WTC11 (cell line): ENCODE results near the gene MYL6B. TPM values are rescaled to one million over a fixed set of nuclear protein-coding genes. Genes with fewer than 3 reads are reported as not detected.

ENCODE experiments used
- ATAC-seq: fragments of 200-7000 bp; cut with Tn5 transposase; 2 replicates; pipeline ENCODE4 v1.10.0; 2021; ENCODE audit warnings: mild to moderate bottlenecking, moderate library complexity
- CTCF ChIA-PET: fragments of 300-600 bp; sonication (Branson Sonifier 250); formaldehyde crosslinking; loops from one replicate; lab custom pipeline; 2021; ENCODE audit warnings: antibody characterized with exemption; lab: Charles Lee
- POLR2A ChIA-PET: fragments of 350-600 bp; sonication (Branson Sonifier 250); formaldehyde crosslinking; loops from one replicate; lab custom pipeline; 2021; ENCODE audit warnings: antibody characterized with exemption; lab: Charles Lee
- DNase-seq: peaks from one replicate; pipeline ENCODE4 v3.0.0; 2021; ENCODE audit warnings: low spot score
- H3K27ac Mint-ChIP-seq: 2 replicates; pipeline ENCODE4 v1.8.0; 2021; ENCODE audit warnings: mixed read lengths
- H3K27me3 Mint-ChIP-seq: 2 replicates; pipeline ENCODE4 v1.8.0; 2021; ENCODE audit warnings: low read depth, mild to moderate bottlenecking, moderate library complexity, mixed read lengths
- H3K36me3 Mint-ChIP-seq: 2 replicates; pipeline ENCODE4 v1.8.0; 2021; ENCODE audit warnings: mixed read lengths
- H3K4me1 Mint-ChIP-seq: 2 replicates; pipeline ENCODE4 v1.8.0; 2022; ENCODE audit warnings: mixed read lengths
- H3K4me3 Mint-ChIP-seq: 2 replicates; pipeline ENCODE4 v1.8.0; 2021; ENCODE audit warnings: mild to moderate bottlenecking, moderate library complexity, mixed read lengths
- H3K9me3 Mint-ChIP-seq: 2 replicates; pipeline ENCODE4 v1.8.0; 2021; ENCODE audit warnings: mixed read lengths
- FOXK1 ChIP-seq: sonication (generic); formaldehyde crosslinking; IDR thresholded peaks from 2 replicates; pipeline ENCODE4 v1.8.0; 2022; ENCODE audit warnings: mild to moderate bottlenecking, moderate library complexity, missing genetic modification reagents
- GRHL2 ChIP-seq: fragments of 250-450 bp; sonication (Bioruptor Pico); IDR thresholded peaks from 2 replicates; pipeline ENCODE4 v1.8.0; 2022; ENCODE audit warnings: mild to moderate bottlenecking, moderate library complexity; ENCODE audit not compliant: insufficient replicate concordance, severe bottlenecking
- GTF2I ChIP-seq: fragments of 250-450 bp; sonication (Bioruptor Pico); conservative IDR thresholded peaks from 2 replicates; pipeline ENCODE4 v1.4.0; 2021; ENCODE audit warnings: mild to moderate bottlenecking
- MXD4 ChIP-seq: fragments of 250-450 bp; sonication (Bioruptor Pico); IDR thresholded peaks from 2 replicates; pipeline ENCODE4 v1.8.0; 2021; ENCODE audit warnings: mild to moderate bottlenecking, moderate library complexity, borderline replicate concordance
- NFATC4 ChIP-seq: fragments of 250-450 bp; sonication (Bioruptor Pico); IDR thresholded peaks from 2 replicates; pipeline ENCODE4 v1.9.0; 2021; ENCODE audit warnings: mild to moderate bottlenecking
- NFYB ChIP-seq: sonication (generic); formaldehyde crosslinking; conservative IDR thresholded peaks from 2 replicates; pipeline ENCODE4 v1.8.0; 2022; ENCODE audit warnings: low read depth, missing genetic modification reagents
- TEAD1 ChIP-seq: sonication (generic); formaldehyde crosslinking; IDR thresholded peaks from 2 replicates; pipeline ENCODE4 v1.8.0; 2022; ENCODE audit warnings: mild to moderate bottlenecking, missing genetic modification reagents
- TEAD4 ChIP-seq: sonication (generic); formaldehyde crosslinking; IDR thresholded peaks from 2 replicates; pipeline ENCODE4 v1.8.0; 2022; ENCODE audit warnings: mild to moderate bottlenecking, missing genetic modification reagents
- ZBTB21 ChIP-seq: sonication (generic); formaldehyde crosslinking; IDR thresholded peaks from 2 replicates; pipeline ENCODE4 v1.8.1; 2023; ENCODE audit warnings: mild to moderate bottlenecking, missing genetic modification reagents, borderline replicate concordance
- ZNF219 ChIP-seq: sonication (generic); formaldehyde crosslinking; IDR thresholded peaks from 2 replicates; pipeline ENCODE4 v1.8.0; 2023; ENCODE audit warnings: missing genetic modification reagents, mild to moderate bottlenecking, borderline replicate concordance
- ZNF263 ChIP-seq: sonication (generic); formaldehyde crosslinking; IDR thresholded peaks from 2 replicates; pipeline ENCODE4 v1.8.1; 2022; ENCODE audit warnings: low read depth, mild to moderate bottlenecking, moderate library complexity, missing genetic modification reagents
- ZNF317 ChIP-seq: sonication (generic); formaldehyde crosslinking; IDR thresholded peaks from 2 replicates; pipeline ENCODE4 v1.8.1; 2023; ENCODE audit warnings: low read depth, mild to moderate bottlenecking, moderate library complexity, missing genetic modification reagents, borderline replicate concordance
- ZNF396 ChIP-seq: fragments of 250-450 bp; sonication (Bioruptor Pico); IDR thresholded peaks from 2 replicates; pipeline ENCODE4 v1.8.0; 2021; ENCODE audit warnings: mild to moderate bottlenecking, moderate library complexity, borderline replicate concordance
- total RNA-seq: library from RNA; stranded (reverse); gene quantifications from 3 replicates; pipeline ENCODE4 v1.2.3, GENCODE V29; 2021
- TF ChIP-seq, protein P1 (sequence below): sonication (generic); formaldehyde crosslinking; IDR thresholded peaks from 2 replicates; pipeline ENCODE4 v1.8.1; 2022; ENCODE audit warnings: low read depth, mild to moderate bottlenecking, moderate library complexity, missing genetic modification reagents, borderline replicate concordance
- TF ChIP-seq, protein P2 (sequence below): sonication (generic); formaldehyde crosslinking; IDR thresholded peaks from 2 replicates; pipeline ENCODE4 v1.8.0; 2022; ENCODE audit warnings: mild to moderate bottlenecking, missing genetic modification reagents
- TF ChIP-seq, protein P3 (sequence below): sonication (generic); formaldehyde crosslinking; IDR thresholded peaks from 2 replicates; pipeline ENCODE4 v1.8.1; 2022; ENCODE audit warnings: low read depth, missing genetic modification reagents, borderline replicate concordance
- TF ChIP-seq, protein P4 (sequence below): sonication (generic); formaldehyde crosslinking; IDR thresholded peaks from 2 replicates; pipeline ENCODE4 v1.8.0; 2023; ENCODE audit warnings: mild to moderate bottlenecking, missing genetic modification reagents
- TF ChIP-seq, protein P5 (sequence below): sonication (generic); formaldehyde crosslinking; IDR thresholded peaks from 2 replicates; pipeline ENCODE4 v1.8.1; 2023; ENCODE audit warnings: mild to moderate bottlenecking, missing genetic modification reagents
- TF ChIP-seq, protein P6 (sequence below): sonication (generic); formaldehyde crosslinking; IDR thresholded peaks from 2 replicates; pipeline ENCODE4 v1.8.0; 2022; ENCODE audit warnings: missing genetic modification reagents
- TF ChIP-seq, protein P7 (sequence below): fragments of 250-450 bp; sonication (Bioruptor Pico); IDR thresholded peaks from 2 replicates; pipeline ENCODE4 v1.9.0; 2021; ENCODE audit warnings: moderate library complexity, mild to moderate bottlenecking, inconsistent platforms, borderline replicate concordance

MYL6B gene
- total RNA-seq, 1 experiment from 2014 or later: 173 TPM

DNA sequence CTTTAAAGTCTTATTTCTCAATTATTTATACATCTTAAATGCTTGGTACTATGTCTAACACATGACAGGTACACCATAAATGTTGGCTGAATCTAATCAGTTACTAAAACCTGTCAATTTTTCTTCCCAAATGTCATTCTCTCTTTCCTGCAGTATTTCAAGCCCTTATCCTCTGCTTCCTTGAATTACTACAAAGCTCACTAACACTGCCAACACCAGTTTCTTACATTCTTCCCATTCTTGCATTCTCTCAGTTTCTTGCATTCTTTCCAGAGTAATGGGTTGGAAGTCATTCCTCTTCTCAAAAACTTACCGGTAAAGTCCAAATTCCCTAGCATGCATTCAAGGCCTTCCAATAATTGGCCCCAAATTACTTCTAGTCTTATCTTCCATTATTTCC lies 46.4 kb downstream of the MYL6B start:
- H3K4me1 Mint-ChIP-seq: peaks cover 20% of the 10 kb centered on the region
- ATAC-seq (peak; percentile 58), DNase-seq (no peak)
- H3K36me3 Mint-ChIP-seq: peaks cover 2% of the 10 kb centered on the region; the same call in 1 of the 2 replicates
- ChIA-PET POLR2A (interaction anchor here (1.0 to 2.4 kb wide), 2 partner anchors 10 to 23 kb away, joined by 4 to 10 read pairs; partner anchors contain the start of genes RNF41 and SMARCC2), CTCF (interaction anchor here (0.8 to 5.5 kb wide), 7 partner anchors 8 to 68 kb away, joined by 3 to 37 read pairs (median 10); partner anchors contain the start of genes COQ10A, RNF41 and SMARCC2)
- no peaks in the 10 kb centered on the region for H3K27me3 Mint-ChIP-seq
- TF ChIP-seq, protein P1, sequence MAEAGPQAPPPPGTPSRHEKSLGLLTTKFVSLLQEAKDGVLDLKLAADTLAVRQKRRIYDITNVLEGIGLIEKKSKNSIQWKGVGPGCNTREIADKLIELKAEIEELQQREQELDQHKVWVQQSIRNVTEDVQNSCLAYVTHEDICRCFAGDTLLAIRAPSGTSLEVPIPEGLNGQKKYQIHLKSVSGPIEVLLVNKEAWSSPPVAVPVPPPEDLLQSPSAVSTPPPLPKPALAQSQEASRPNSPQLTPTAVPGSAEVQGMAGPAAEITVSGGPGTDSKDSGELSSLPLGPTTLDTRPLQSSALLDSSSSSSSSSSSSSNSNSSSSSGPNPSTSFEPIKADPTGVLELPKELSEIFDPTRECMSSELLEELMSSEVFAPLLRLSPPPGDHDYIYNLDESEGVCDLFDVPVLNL (CRISPR knock-in tag): no peak
- no peak for TF ChIP-seq FOXK1 (CRISPR knock-in tag)
- TF ChIP-seq NFATC4 (CRISPR knock-in tag): no peak
- TF ChIP-seq, protein P2, sequence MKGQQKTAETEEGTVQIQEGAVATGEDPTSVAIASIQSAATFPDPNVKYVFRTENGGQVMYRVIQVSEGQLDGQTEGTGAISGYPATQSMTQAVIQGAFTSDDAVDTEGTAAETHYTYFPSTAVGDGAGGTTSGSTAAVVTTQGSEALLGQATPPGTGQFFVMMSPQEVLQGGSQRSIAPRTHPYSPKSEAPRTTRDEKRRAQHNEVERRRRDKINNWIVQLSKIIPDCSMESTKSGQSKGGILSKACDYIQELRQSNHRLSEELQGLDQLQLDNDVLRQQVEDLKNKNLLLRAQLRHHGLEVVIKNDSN (CRISPR knock-in tag): no peak
- no peak for TF ChIP-seq NFYB
- no peak for TF ChIP-seq MXD4 (CRISPR knock-in tag)
- TF ChIP-seq, protein P3, sequence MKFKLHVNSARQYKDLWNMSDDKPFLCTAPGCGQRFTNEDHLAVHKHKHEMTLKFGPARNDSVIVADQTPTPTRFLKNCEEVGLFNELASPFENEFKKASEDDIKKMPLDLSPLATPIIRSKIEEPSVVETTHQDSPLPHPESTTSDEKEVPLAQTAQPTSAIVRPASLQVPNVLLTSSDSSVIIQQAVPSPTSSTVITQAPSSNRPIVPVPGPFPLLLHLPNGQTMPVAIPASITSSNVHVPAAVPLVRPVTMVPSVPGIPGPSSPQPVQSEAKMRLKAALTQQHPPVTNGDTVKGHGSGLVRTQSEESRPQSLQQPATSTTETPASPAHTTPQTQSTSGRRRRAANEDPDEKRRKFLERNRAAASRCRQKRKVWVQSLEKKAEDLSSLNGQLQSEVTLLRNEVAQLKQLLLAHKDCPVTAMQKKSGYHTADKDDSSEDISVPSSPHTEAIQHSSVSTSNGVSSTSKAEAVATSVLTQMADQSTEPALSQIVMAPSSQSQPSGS (CRISPR knock-in tag): no peak
- TF ChIP-seq ZNF219 (CRISPR knock-in tag): no peak
- TF ChIP-seq, protein P4, sequence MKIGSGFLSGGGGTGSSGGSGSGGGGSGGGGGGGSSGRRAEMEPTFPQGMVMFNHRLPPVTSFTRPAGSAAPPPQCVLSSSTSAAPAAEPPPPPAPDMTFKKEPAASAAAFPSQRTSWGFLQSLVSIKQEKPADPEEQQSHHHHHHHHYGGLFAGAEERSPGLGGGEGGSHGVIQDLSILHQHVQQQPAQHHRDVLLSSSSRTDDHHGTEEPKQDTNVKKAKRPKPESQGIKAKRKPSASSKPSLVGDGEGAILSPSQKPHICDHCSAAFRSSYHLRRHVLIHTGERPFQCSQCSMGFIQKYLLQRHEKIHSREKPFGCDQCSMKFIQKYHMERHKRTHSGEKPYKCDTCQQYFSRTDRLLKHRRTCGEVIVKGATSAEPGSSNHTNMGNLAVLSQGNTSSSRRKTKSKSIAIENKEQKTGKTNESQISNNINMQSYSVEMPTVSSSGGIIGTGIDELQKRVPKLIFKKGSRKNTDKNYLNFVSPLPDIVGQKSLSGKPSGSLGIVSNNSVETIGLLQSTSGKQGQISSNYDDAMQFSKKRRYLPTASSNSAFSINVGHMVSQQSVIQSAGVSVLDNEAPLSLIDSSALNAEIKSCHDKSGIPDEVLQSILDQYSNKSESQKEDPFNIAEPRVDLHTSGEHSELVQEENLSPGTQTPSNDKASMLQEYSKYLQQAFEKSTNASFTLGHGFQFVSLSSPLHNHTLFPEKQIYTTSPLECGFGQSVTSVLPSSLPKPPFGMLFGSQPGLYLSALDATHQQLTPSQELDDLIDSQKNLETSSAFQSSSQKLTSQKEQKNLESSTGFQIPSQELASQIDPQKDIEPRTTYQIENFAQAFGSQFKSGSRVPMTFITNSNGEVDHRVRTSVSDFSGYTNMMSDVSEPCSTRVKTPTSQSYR (CRISPR knock-in tag): no peak
- no peak for TF ChIP-seq GTF2I (CRISPR knock-in tag)
- TF ChIP-seq TEAD1 (CRISPR knock-in tag): no peak
- TF ChIP-seq TEAD4 (CRISPR knock-in tag): no peak
- TF ChIP-seq, protein P5, sequence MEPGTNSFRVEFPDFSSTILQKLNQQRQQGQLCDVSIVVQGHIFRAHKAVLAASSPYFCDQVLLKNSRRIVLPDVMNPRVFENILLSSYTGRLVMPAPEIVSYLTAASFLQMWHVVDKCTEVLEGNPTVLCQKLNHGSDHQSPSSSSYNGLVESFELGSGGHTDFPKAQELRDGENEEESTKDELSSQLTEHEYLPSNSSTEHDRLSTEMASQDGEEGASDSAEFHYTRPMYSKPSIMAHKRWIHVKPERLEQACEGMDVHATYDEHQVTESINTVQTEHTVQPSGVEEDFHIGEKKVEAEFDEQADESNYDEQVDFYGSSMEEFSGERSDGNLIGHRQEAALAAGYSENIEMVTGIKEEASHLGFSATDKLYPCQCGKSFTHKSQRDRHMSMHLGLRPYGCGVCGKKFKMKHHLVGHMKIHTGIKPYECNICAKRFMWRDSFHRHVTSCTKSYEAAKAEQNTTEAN (CRISPR knock-in tag): no peak
- no peak for TF ChIP-seq ZBTB21
- no peak for TF ChIP-seq ZNF263 (CRISPR knock-in tag)
- no peak for TF ChIP-seq ZNF317 (CRISPR knock-in tag)
- H3K27ac Mint-ChIP-seq: peak overlapping the region; percentile 64
- H3K9me3 Mint-ChIP-seq: no peaks in the 10 kb centered on the region
- H3K4me3 Mint-ChIP-seq: no peak overlapping the region

DNA sequence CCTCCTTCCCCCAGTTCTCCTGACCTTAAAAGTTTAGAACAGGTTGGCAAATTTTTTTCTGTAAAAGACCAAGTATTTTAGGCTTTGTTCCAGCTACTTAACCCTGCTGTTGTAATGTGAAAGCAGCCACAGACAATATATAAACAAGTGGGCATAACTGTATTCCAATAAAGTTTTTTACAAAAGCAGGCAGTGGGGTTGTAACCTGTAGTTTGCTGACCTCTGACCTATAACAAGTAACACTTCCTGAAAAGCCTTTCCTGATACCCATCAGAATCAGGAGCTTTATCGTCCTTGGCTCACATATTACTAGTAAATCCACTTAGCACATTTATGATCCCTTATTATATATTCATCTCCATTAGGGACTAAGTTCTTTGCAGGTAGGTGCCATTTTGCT lies 50.0 kb downstream of the MYL6B start:
- no peak for ATAC-seq
- no peak overlapping the region for H3K4me3 Mint-ChIP-seq
- CTCF ChIA-PET: interaction anchor here (0.9 to 1.5 kb wide), 5 partner anchors 13 to 83 kb away, joined by 4 to 11 read pairs (median 6); partner anchors contain the start of genes ANKRD52, COQ10A, RNF41 and SMARCC2

More for the DNA sequence above, 50.0 kb downstream of the MYL6B start:
- TF ChIP-seq, protein P6, sequence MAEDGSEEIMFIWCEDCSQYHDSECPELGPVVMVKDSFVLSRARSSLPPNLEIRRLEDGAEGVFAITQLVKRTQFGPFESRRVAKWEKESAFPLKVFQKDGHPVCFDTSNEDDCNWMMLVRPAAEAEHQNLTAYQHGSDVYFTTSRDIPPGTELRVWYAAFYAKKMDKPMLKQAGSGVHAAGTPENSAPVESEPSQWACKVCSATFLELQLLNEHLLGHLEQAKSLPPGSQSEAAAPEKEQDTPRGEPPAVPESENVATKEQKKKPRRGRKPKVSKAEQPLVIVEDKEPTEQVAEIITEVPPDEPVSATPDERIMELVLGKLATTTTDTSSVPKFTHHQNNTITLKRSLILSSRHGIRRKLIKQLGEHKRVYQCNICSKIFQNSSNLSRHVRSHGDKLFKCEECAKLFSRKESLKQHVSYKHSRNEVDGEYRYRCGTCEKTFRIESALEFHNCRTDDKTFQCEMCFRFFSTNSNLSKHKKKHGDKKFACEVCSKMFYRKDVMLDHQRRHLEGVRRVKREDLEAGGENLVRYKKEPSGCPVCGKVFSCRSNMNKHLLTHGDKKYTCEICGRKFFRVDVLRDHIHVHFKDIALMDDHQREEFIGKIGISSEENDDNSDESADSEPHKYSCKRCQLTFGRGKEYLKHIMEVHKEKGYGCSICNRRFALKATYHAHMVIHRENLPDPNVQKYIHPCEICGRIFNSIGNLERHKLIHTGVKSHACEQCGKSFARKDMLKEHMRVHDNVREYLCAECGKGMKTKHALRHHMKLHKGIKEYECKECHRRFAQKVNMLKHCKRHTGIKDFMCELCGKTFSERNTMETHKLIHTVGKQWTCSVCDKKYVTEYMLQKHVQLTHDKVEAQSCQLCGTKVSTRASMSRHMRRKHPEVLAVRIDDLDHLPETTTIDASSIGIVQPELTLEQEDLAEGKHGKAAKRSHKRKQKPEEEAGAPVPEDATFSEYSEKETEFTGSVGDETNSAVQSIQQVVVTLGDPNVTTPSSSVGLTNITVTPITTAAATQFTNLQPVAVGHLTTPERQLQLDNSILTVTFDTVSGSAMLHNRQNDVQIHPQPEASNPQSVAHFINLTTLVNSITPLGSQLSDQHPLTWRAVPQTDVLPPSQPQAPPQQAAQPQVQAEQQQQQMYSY (CRISPR knock-in tag): no peak
- TF ChIP-seq GTF2I (CRISPR knock-in tag): no peak
- TF ChIP-seq GRHL2 (CRISPR knock-in tag): no peak
- TF ChIP-seq, protein P7, sequence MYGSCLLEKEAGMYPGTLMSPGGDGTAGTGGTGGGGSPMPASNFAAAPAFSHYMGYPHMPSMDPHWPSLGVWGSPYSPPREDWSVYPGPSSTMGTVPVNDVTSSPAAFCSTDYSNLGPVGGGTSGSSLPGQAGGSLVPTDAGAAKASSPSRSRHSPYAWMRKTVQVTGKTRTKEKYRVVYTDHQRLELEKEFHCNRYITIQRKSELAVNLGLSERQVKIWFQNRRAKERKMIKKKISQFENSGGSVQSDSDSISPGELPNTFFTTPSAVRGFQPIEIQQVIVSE: no peak
- no peak for TF ChIP-seq ZNF396
- DNase-seq: no peak
- Mint-ChIP-seq H3K9me3 (no peaks in the 10 kb centered on the region), H3K36me3 (peaks cover 25% of the 10 kb centered on the region), H3K4me1 (peaks cover 15% of the 10 kb centered on the region), H3K27me3 (no peaks in the 10 kb centered on the region), H3K27ac (no peak overlapping the region)
- POLR2A ChIA-PET: interaction anchor here (0.6 to 2.3 kb wide), 2 partner anchors 20 to 491 kb away, joined by 3 to 7 read pairs; partner anchors contain the start of gene RNF41
